GM12872 (cell line): ENCODE measurements around the gene FRMD4B.

Source experiments
- CTCF ChIP-seq: IDR thresholded peaks from 3 replicates; pipeline ENCODE4 v1.5.1; 2011; ENCODE audit warnings: low read depth, mild to moderate bottlenecking, low read length, moderate library complexity; ENCODE audit not compliant: insufficient read depth

FRMD4B gene

GRCh38 chr3:69165744-69166143 lies 220.1 kb downstream of the FRMD4B start:
- TF ChIP-seq CTCF, result no peak

- TF ChIP-seq CTCF, result no peak
These were observed 221.6 kb downstream of the FRMD4B start for GRCh38 chr3:69164296-69164695.

- no peak for TF ChIP-seq CTCF
These were observed 223.4 kb downstream of the FRMD4B start for GRCh38 chr3:69162308-69162980.

- TF ChIP-seq CTCF, result peak; percentile 89
These were observed 224.1 kb downstream of the FRMD4B start for GRCh38 chr3:69161587-69162307.

- TF ChIP-seq CTCF, result no peak
These were observed 225.4 kb downstream of the FRMD4B start for GRCh38 chr3:69160525-69160924.

GRCh38 chr3:69160107-69160506 lies 225.8 kb downstream of the FRMD4B start:
- no peak for TF ChIP-seq CTCF

GRCh38 chr3:69149586-69149985 lies 236.3 kb downstream of the FRMD4B start:
- TF ChIP-seq CTCF, result no peak
